Endothelial cell of umbilical vein (primary cell): Measurements from ENCODE around the gene KIDINS220. TPM values are rescaled to one million over a fixed set of nuclear protein-coding genes. Genes with fewer than 3 reads are reported as not detected.

Experiments
- BruUV-seq: library from RNA; stranded (reverse); fragments of 400-500 nt; replicated peaks from 2 replicates; lab custom pipeline; 2021; lab: Mats Ljungman, UMichigan
- CTCF ChIA-PET: fragments of 300-600, 350-600 bp; sonication (Branson Sonifier 250); formaldehyde crosslinking; loops from one replicate; lab custom pipeline; 2021; ENCODE audit warnings: antibody characterized with exemption, inconsistent platforms; lab: Charles Lee
- POLR2A ChIA-PET: fragments of 300-600, 350-600 bp; sonication (Branson Sonifier 250); formaldehyde crosslinking; loops from one replicate; lab custom pipeline; 2021; ENCODE audit warnings: antibody characterized with exemption, inconsistent platforms; lab: Charles Lee
- DNase-seq: peaks from one replicate; pipeline ENCODE4 v3.0.0-alpha.2; 2011; ENCODE audit warnings: low read depth, low spot score
- FAIRE-seq: peaks from 2 replicates; lab custom pipeline; 2011; peaks lifted over from hg19 to GRCh38; lab: Jason Lieb, UNC
- H2AFZ ChIP-seq: 2 replicates; pipeline ENCODE4 v1.6.0; 2012; ENCODE audit warnings: low read depth, low read length, control low read depth, inconsistent platforms
- H3K27ac ChIP-seq: 2 replicates; pipeline ENCODE4 v1.5.1; 2011; ENCODE audit warnings: low read depth, mild to moderate bottlenecking, control low read depth, low read length, moderate library complexity; ENCODE audit not compliant: insufficient read depth
- H3K27me3 ChIP-seq, 2 experiments: 2 replicates each; pipeline versions ENCODE4 v1.6.0 to v1.6.1; 2011; ENCODE audit warnings: low read length in 2 of 2, mixed read lengths in 1 of 2; ENCODE audit not compliant: control insufficient read depth in 2 of 2, insufficient read depth in 2 of 2
- H3K36me3 ChIP-seq, 2 experiments: 2 replicates in 1 of 2; 3 replicates in 1 of 2; pipeline ENCODE4 v1.5.1; 2011; ENCODE audit warnings: low read length in 2 of 2, mild to moderate bottlenecking in 1 of 2, moderate library complexity in 1 of 2; ENCODE audit not compliant: control insufficient read depth in 2 of 2, insufficient read depth in 2 of 2; ENCODE audit errors: extremely low read depth in 1 of 2
- H3K4me1 ChIP-seq: 3 replicates; pipeline ENCODE4 v1.5.1; 2011; ENCODE audit warnings: mild to moderate bottlenecking, low read length; ENCODE audit not compliant: control insufficient read depth, insufficient read depth; ENCODE audit errors: extremely low read depth
- H3K4me2 ChIP-seq: 2 replicates; pipeline ENCODE4 v1.6.1; 2011; ENCODE audit warnings: low read length, control low read depth, mixed read lengths; ENCODE audit not compliant: insufficient read depth
- H3K4me3 ChIP-seq, 3 experiments: fragments of 200-600 bp in 1 of 3; sonication (generic), shearing (Covaris generic) in 1 of 3; replicated peaks in 1 of 3; 2 replicates each; pipeline ENCODE4 v1.5.1; 2011 to 2016; ENCODE audit warnings: control low read depth in 3 of 3, low read length in 3 of 3, mild to moderate bottlenecking in 2 of 3, inconsistent platforms in 1 of 3, low read depth in 1 of 3, moderate library complexity in 1 of 3; ENCODE audit not compliant: insufficient read depth in 1 of 3
- H3K79me2 ChIP-seq: 2 replicates; pipeline ENCODE4 v1.6.0; 2012; ENCODE audit warnings: low read length, inconsistent platforms; ENCODE audit not compliant: control insufficient read depth, insufficient read depth
- H3K9ac ChIP-seq: replicated peaks from 2 replicates; pipeline ENCODE3; 2011; ENCODE audit warnings: low read length, control low read depth; ENCODE audit not compliant: insufficient read depth; ENCODE audit errors: extremely low read depth
- H3K9me1 ChIP-seq: replicated peaks from 3 replicates; pipeline ENCODE4 v1.6.0; 2011; ENCODE audit warnings: mild to moderate bottlenecking, low read length; ENCODE audit not compliant: control insufficient read depth, insufficient read depth; ENCODE audit errors: extremely low read depth
- H3K9me3 ChIP-seq: replicated peaks from 2 replicates; pipeline ENCODE4 v1.5.1; 2012; ENCODE audit warnings: low read length, inconsistent platforms; ENCODE audit not compliant: control insufficient read depth, insufficient read depth
- H4K20me1 ChIP-seq: replicated peaks from 2 replicates; pipeline ENCODE3; 2011; ENCODE audit warnings: mild to moderate bottlenecking, low read length; ENCODE audit not compliant: control insufficient read depth, insufficient read depth; ENCODE audit errors: extremely low read depth
- CTCF ChIP-seq, 2 donors: IDR thresholded peaks; 1 replicate in 1 of 2; 2 replicates in 1 of 2; pipeline ENCODE4 v1.5.1; 2011; ENCODE audit warnings: low read length in 2 of 2, mild to moderate bottlenecking in 2 of 2, moderate library complexity in 2 of 2, control low read depth in 1 of 2, inconsistent platforms in 1 of 2, low read depth in 1 of 2; ENCODE audit not compliant: insufficient read depth in 1 of 2; ENCODE audit errors: extremely low read depth in 1 of 2
- EZH2 ChIP-seq: IDR thresholded peaks from 2 replicates; pipeline ENCODE4 v1.6.1; 2012; ENCODE audit warnings: borderline replicate concordance, low read depth, mild to moderate bottlenecking, moderate library complexity, low read length, inconsistent platforms; ENCODE audit not compliant: severe bottlenecking
- FOS ChIP-seq: IDR thresholded peaks from 2 replicates; pipeline ENCODE4 v1.6.1; 2011; ENCODE audit warnings: mild to moderate bottlenecking, low read length, moderate library complexity, borderline replicate concordance; ENCODE audit not compliant: insufficient read depth
- GATA2 ChIP-seq: IDR thresholded peaks from 2 replicates; pipeline ENCODE4 v1.7.0; 2011; ENCODE audit warnings: low read depth, mild to moderate bottlenecking, moderate library complexity, mixed read lengths, low read length; ENCODE audit not compliant: insufficient read length, insufficient read depth
- JUN ChIP-seq: IDR thresholded peaks from 2 replicates; pipeline ENCODE4 v1.6.1; 2011; ENCODE audit warnings: borderline replicate concordance, low read depth; ENCODE audit not compliant: insufficient read length, insufficient read depth
- MAX ChIP-seq: IDR thresholded peaks from 2 replicates; pipeline ENCODE4 v1.6.1; 2011; ENCODE audit not compliant: insufficient read depth, insufficient read length
- MYC ChIP-seq: IDR thresholded peaks from one replicate; pipeline ENCODE4 v1.6.1; 2011; ENCODE audit warnings: mild to moderate bottlenecking, low read depth, low read length
- POLR2A ChIP-seq: IDR thresholded peaks from 2 replicates; pipeline ENCODE4 v1.6.1; 2012; ENCODE audit warnings: low read depth, mild to moderate bottlenecking, control low read depth, low read length
- POLR2AphosphoS5 ChIP-seq: IDR thresholded peaks from 2 replicates; pipeline ENCODE4 v1.6.1; 2012; ENCODE audit warnings: low read depth, mild to moderate bottlenecking, control low read depth, low read length, moderate library complexity; ENCODE audit not compliant: insufficient read depth
- dilution Hi-C: fragments of 300-500 bp; cut with MboI; formaldehyde crosslinking; loops from one replicate; pipeline ENCODE4 v1.15.0; 2019; ENCODE audit warnings: low sequenced_read_pairs; ENCODE audit not compliant: extremely low pct_ligation_motif_present
- intact Hi-C: fragments of 100-400 bp; cut with micrococcal nuclease; formaldehyde crosslinking; loops from one replicate; pipeline ENCODE4 v1.10.0; 2022
- polyA plus RNA-seq, 4 experiments: library from polyadenylated mRNA; depleted of rRNA in 3 of 4; stranded (reverse) in 3 of 4; unstranded in 1 of 4; fragments of >200 nt; gene quantifications; 2 replicates each; pipeline versions ENCODE4 v1.2.1 to v1.2.3, GENCODE V29; 2011 to 2012; ENCODE audit warnings: missing spikeins in 1 of 4
- total RNA-seq: library from RNA; stranded (reverse); gene quantifications from 2 replicates; pipeline ENCODE4 v1.2.3, GENCODE V29; 2021

Gene KIDINS220
- total and polyA plus RNA-seq, 2 donors (not counting 3 experiments of a cell fraction or from before 2014, with no cell fraction given), result 33.9 to 41.3 TPM

GRCh38 chr2:8767324-8767723 lies 70.1 kb downstream of the KIDINS220 start:
- no peak for FAIRE-seq
- Histone ChIP-seq H3K4me3 (no peak overlapping the region), H4K20me1 (peaks cover 2% of the 10 kb centered on the region), H3K4me1 (no peaks in the 10 kb centered on the region), H3K27ac (no peak overlapping the region), H3K79me2 (no peaks in the 10 kb centered on the region), H3K9me1 (no peaks in the 10 kb centered on the region), H3K36me3 (peaks cover 0 to 8% of the 10 kb centered on the region in 2 experiments), H3K9ac (no peak overlapping the region), H3K27me3 (no peaks in the 10 kb centered on the region), H2AFZ (no peak overlapping the region), H3K4me2 (no peak overlapping the region), H3K9me3 (no peaks in the 10 kb centered on the region)
- no TSS peak for BruUV-seq
- ChIA-PET CTCF (interaction anchor here (0.7 kb wide), 1 partner anchor 29 kb away, joined by 3 read pairs; no protein-coding TSS in a partner anchor), POLR2A (no interaction called here)
- dilution Hi-C loops (no loop called here), intact Hi-C loops (no loop called here)
- TF ChIP-seq MAX, result no peak
- no peak for TF ChIP-seq EZH2
- TF ChIP-seq GATA2, result no peak
- no peak for TF ChIP-seq CTCF (IDR thresholded peaks at IDR 0.05; ENCODE audit: extremely low read depth in 1 of 2, insufficient read depth in 1 of 2, low read depth in 1 of 2, low read length in 2 of 2)
- TF ChIP-seq FOS, result no peak
- TF ChIP-seq POLR2AphosphoS5, result no peak
- no peak for TF ChIP-seq JUN
- TF ChIP-seq POLR2A, result no peak
- TF ChIP-seq MYC, result no peak
- no peak for DNase-seq
